ENCODE data around the gene MAPK6. TPM values are rescaled to one million over a fixed set of nuclear protein-coding genes. Genes with fewer than 3 reads are reported as not detected.

MAPK6 gene
- total RNA-seq, 6 donors from 2014 or later, result 6.7 to 34.1 (median 24.4) TPM

GRCh38 chr15:52013151-52013791 lies 5.7 kb upstream of the MAPK6 start:
- Histone ChIP-seq H3K9me3 (no peaks in the 10 kb centered on the region), H3K4me3 (no peak overlapping the region), H3K36me3 (no peaks in the 10 kb centered on the region), H3K27ac (peak overlapping the region in 3 of 4 donors; percentile 7 to 54 (median 27)), H3K27me3 (no peaks in the 10 kb centered on the region), H3K4me1 (peaks cover 24 to 28% (median 25%) of the 10 kb centered on the region in 4 donors)
- no peak for TF ChIP-seq POLR2AphosphoS5 (IDR thresholded peaks at IDR 0.05)
- TF ChIP-seq EP300 (IDR thresholded peaks at IDR 0.05), result no peak
- TF ChIP-seq CTCF (IDR thresholded peaks at IDR 0.05), result no peak
- TF ChIP-seq POLR2A (IDR thresholded peaks at IDR 0.05), result no peak
- WGBS, 2 donors, result 68 to 69% methylated on average over 3 of the region's 3 CpGs
- no peak for DNase-seq
- ATAC-seq (ENCODE audit: low FRiP score in 2 of 2), result no peak

GRCh38 chr15:52014616-52015015 lies 4.4 kb upstream of the MAPK6 start:
- no peaks in the 10 kb centered on the region for H3K27me3 ChIP-seq
- H3K9me3 ChIP-seq, result no peaks in the 10 kb centered on the region
- no peak overlapping the region for H3K27ac ChIP-seq
- WGBS, 2 donors, result 85 to 92% methylated on average over 1 of the region's 1 CpG
- no peak overlapping the region for H3K4me3 ChIP-seq
- ATAC-seq (ENCODE audit: low FRiP score in 2 of 2) (no peak), DNase-seq (no peak)
- TF ChIP-seq EP300 (IDR thresholded peaks at IDR 0.05) (no peak), POLR2AphosphoS5 (IDR thresholded peaks at IDR 0.05) (no peak), POLR2A (IDR thresholded peaks at IDR 0.05) (no peak), CTCF (IDR thresholded peaks at IDR 0.05) (no peak)
- H3K4me1 ChIP-seq, result peaks cover 21 to 24% (median 23%) of the 10 kb centered on the region in 4 donors
- H3K36me3 ChIP-seq, result no peaks in the 10 kb centered on the region

- no peak overlapping the region for H3K4me3 ChIP-seq
- TF ChIP-seq POLR2AphosphoS5 (IDR thresholded peaks at IDR 0.05) (no peak), POLR2A (IDR thresholded peaks at IDR 0.05) (no peak), EP300 (IDR thresholded peaks at IDR 0.05) (no peak), CTCF (IDR thresholded peaks at IDR 0.05) (no peak)
- H3K36me3 ChIP-seq, result no peaks in the 10 kb centered on the region
- peaks cover 24 to 30% (median 27%) of the 10 kb centered on the region in 4 donors for H3K4me1 ChIP-seq
- WGBS, 2 donors, result 98 to 100% methylated on average over 2 of the region's 2 CpGs
- no peaks in the 10 kb centered on the region for H3K9me3 ChIP-seq
- H3K27ac ChIP-seq, result no peak overlapping the region
- no peak for DNase-seq
- ATAC-seq (ENCODE audit: low FRiP score in 2 of 2), result no peak
- H3K27me3 ChIP-seq, result no peaks in the 10 kb centered on the region
Measured at GRCh38 chr15:52016316-52016715, 2.7 kb upstream of the MAPK6 start.

GRCh38 chr15:52018244-52018643 lies 775 bp upstream of the MAPK6 start:
- Histone ChIP-seq H3K27me3 (no peaks in the 10 kb centered on the region), H3K36me3 (no peaks in the 10 kb centered on the region), H3K27ac (peak overlapping the region in 3 of 4 donors; percentile 88 to 94 (median 94)), H3K4me3 (peak overlapping the region in 2 of 4 donors; percentile 55 to 67), H3K4me1 (peaks cover 29 to 35% (median 31%) of the 10 kb centered on the region in 4 donors), H3K9me3 (no peaks in the 10 kb centered on the region)
- no peak for TF ChIP-seq EP300 (IDR thresholded peaks at IDR 0.05)
- no peak for TF ChIP-seq POLR2A (IDR thresholded peaks at IDR 0.05)
- TF ChIP-seq POLR2AphosphoS5 (IDR thresholded peaks at IDR 0.05), result no peak
- TF ChIP-seq CTCF (IDR thresholded peaks at IDR 0.05), result no peak
- no peak for DNase-seq
- WGBS, 2 donors, result 92% methylated on average over 7 of the region's 7 CpGs
- ATAC-seq (ENCODE audit: low FRiP score in 2 of 2), result no peak
